Fibroblast of mammary gland (primary cell): ENCODE results near the gene NME2.

Experiments
- DNase-seq: peaks from one replicate; pipeline ENCODE4 v3.0.0-alpha.2; 2010; ENCODE audit warnings: low read depth
- H3K4me3 ChIP-seq: 2 replicates; pipeline ENCODE4 v1.5.1; 2011; ENCODE audit warnings: low read depth, mild to moderate bottlenecking, low read length, moderate library complexity; ENCODE audit not compliant: control insufficient read depth
- CTCF ChIP-seq: conservative IDR thresholded peaks from 2 replicates; pipeline ENCODE4 v1.5.1; 2011; ENCODE audit warnings: low read depth, low read length, inconsistent platforms; ENCODE audit not compliant: control insufficient read depth, insufficient read depth

NME2 gene

DNA sequence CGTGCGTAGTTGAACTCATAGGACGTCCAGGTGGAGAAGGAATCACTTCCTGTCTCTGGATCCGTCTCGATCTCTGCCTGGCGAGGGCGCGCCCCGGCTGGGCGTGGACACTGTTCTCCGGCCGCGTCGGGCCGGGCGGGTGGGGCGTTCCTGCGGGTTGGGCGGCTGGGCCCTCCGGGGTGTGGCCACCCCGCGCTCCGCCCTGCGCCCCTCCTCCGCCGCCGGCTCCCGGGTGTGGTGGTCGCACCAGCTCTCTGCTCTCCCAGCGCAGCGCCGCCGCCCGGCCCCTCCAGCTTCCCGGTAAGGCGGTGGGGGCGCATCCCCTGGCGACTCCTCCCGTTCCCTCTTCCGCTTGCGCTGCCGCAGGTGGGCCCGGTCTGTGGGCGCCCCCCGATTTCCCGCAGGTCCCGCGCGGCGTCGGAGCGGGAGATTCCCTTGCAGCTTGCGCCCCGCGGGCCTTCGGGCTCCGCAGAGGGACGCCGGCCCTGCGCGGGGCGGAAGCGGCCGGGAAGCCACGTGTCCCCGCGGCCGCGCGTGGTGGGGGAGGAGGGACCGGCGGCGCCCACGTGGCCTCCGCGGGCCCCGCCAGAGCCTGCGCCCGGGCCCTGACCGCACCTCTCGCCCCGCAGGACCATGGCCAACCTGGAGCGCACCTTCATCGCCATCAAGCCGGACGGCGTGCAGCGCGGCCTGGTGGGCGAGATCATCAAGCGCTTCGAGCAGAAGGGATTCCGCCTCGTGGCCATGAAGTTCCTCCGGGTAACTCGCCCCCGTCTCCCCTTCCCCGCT is at the start of gene NME2:
Gene NME2, plus strand, starts transcription at position 214 of the 789 bp plus-strand sequence. Its CDS starts 420 bp downstream, at position 634.
- peak within 1 kb of the TSS; percentile 86 for H3K4me3 ChIP-seq
- TF ChIP-seq CTCF, result no peak
- peak; percentile 77 for DNase-seq

DNA sequence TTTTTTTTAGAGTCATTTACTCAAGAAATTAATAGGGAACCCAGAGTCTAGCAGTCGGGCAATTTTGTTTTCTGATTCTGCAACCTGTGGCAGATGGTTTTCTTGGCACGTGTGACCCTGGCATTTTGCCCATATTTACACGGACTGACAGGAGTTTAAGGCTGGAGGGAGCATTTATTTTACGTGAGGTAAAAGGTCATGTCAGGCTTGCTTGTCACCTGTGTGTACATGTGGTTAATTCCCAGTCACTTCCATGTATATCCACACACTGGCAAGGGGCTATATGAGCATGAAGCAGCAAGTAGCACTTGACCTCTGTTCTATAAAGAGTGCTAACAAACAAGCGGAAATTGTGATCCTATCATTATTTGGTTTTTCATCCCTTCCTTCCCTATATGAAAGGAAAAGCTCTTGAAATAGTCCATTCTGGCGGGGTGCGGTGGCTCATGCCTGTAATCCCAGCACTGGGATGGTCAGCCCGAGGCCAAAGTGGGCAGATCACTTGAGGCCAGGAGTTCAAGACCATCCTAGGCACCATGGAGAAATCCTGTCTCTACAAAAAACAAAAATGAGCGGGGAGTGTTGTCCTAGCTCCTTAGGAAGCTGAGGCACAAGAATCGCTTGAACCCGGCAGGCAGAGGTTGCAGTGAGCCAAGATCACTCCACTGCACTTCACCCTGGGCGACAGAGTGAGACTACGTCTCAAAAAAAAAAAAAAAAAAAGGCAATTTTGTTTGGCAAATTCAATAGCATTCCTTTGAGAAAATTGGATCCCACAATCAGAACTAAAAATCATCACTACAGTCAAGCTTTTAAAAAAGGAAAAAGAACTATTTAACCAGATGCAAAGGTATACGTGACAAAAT is 47.6 kb upstream of the NME2 start:
- TF ChIP-seq CTCF, result no peak
- DNase-seq, result peak; percentile 25
- peak overlapping the region; percentile 90 for H3K4me3 ChIP-seq

DNA sequence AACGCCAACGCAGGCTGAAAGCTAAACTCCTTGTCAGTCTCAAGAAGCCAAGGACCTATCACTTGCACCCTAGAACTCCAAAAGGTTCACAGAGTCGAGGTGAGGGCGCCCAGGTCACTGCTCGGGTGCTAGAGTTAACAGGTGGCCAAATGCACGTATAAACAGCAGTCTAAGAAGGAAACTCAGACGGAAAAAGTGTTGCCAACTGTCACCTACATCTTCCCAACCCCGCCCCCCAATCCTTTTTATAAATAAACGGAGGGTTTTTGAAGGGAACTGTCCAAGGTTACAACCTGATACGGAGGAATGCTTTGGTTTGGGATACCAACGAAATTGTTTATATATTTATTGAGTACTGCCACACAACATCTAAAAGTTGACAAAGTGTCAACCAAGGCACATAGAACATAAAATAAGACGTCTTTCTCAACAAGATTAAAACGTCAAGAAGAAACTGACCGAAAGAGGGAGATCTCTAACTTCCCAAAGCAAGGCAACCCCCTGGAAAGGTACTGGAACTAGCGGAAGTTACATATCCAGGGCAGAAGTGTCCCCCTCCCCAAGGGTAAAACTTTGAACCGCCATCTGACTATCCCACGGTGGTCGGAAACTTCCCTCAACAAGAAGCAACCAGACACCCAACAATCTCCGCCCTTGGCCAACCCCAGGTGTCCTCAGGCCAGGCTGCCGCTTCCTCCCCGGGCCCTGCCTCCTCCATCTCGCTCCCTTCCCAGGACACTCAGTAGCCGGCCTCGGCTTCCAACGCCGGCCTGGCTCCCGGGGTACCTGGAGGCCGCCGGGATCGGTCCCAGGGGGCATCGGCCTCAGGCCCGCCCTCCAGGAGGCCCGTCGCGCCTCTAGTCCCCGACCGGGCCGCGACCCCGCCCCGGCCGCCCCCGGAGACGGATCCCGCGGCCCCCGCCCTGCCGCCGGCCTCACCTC is 46.5 kb upstream of the NME2 start:
- DNase-seq, result peak; percentile 54
- H3K4me3 ChIP-seq, result peak overlapping the region; percentile 90
- peak; percentile 26 for TF ChIP-seq CTCF

DNA sequence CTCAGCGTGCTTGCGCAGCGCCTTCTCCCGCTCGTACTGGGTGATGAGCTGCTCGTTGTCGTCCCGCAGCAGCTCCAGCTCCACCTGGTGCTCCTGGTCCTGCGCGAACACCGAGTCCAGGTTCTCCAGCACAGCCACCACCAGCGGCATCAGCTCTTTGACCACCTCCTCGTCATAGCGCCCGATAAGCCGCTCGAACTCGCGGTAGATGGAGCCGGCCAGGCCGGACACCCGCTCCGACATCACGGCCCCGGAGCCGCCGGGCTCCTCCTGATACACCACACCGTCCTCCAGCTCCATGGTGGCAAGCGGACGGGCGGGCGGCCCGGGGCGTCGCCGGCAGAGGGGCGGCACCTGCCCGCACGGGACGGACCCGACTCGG is 45.9 kb upstream of the NME2 start:
- DNase-seq, result no peak
- H3K4me3 ChIP-seq, result peak overlapping the region; percentile 90
- no peak for TF ChIP-seq CTCF

GRCh38 chr17:51120739-51121619 is 45.2 kb upstream of the NME2 start, which contains the start of gene SPAG9:
TSS of gene SPAG9 (minus strand) at chr17:51120868. CDS start at chr17:51120656, 212 bp downstream.
- H3K4me3 ChIP-seq, result peak within 1 kb of the TSS; percentile 90
- DNase-seq, result peak; percentile 93
- TF ChIP-seq CTCF, result no peak
